Neural progenitor cell (in vitro differentiated cells): ENCODE measurements around the gene FBXO44.

Source experiments
- CTCF ChIP-seq: fragments of 200-600 bp; sonication (generic); IDR thresholded peaks from 2 replicates; pipeline ENCODE4 v1.5.1; 2017; ENCODE audit warnings: antibody characterized with exemption, mild to moderate bottlenecking
- EZH2 ChIP-seq: fragments of 200-600 bp; sonication (generic); IDR thresholded peaks from 2 replicates; pipeline ENCODE4 v1.6.1; 2017; ENCODE audit warnings: antibody characterized with exemption, mild to moderate bottlenecking, moderate library complexity
- EZH2phosphoT487 ChIP-seq: fragments of 200-600 bp; sonication (generic); IDR thresholded peaks from 2 replicates; pipeline ENCODE4 v1.6.1; 2017; ENCODE audit warnings: antibody characterized with exemption

GRCh38 chr1:11643782-11644181 lies 10.9 kb upstream of the FBXO44 start:
- TF ChIP-seq CTCF: no peak
- TF ChIP-seq EZH2phosphoT487: no peak
- TF ChIP-seq EZH2: no peak
